22Rv1 (cell line): ENCODE data around the gene ITPR1.

Experiments used
- H3K27ac ChIP-seq: fragments of 450-650 bp; 2 replicates; pipeline ENCODE4 v1.5.1; 2017
- ZFX ChIP-seq: fragments of 450-650 bp; IDR thresholded peaks from 2 replicates; pipeline ENCODE4 v1.6.1; 2017; ENCODE audit warnings: antibody characterized with exemption, borderline replicate concordance
- TF ChIP-seq, protein P1 (sequence below): fragments of 450-650 bp; IDR thresholded peaks from 2 replicates; pipeline ENCODE4 v1.5.1; 2017; ENCODE audit warnings: mild to moderate bottlenecking

The ITPR1 gene

DNA sequence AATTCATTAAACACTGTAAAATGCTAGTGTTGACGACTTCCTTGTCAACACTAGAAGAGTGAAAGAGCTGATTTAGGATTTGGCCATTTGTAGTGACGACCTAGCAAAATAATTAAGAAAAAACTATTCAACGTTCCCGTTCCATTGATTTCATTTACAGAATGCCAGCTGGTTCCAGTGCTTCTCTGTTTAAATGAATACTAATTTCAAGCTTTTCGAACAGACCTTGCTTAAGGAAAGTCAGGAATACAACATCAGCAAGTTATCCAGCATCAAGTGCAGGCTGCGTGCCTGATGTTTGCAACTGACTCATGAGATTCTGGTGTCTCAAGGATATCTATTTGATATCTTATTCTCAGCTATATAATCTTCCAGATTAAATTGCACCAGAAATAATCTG lies 387.7 kb downstream of the ITPR1 start:
- TF ChIP-seq, protein P1, sequence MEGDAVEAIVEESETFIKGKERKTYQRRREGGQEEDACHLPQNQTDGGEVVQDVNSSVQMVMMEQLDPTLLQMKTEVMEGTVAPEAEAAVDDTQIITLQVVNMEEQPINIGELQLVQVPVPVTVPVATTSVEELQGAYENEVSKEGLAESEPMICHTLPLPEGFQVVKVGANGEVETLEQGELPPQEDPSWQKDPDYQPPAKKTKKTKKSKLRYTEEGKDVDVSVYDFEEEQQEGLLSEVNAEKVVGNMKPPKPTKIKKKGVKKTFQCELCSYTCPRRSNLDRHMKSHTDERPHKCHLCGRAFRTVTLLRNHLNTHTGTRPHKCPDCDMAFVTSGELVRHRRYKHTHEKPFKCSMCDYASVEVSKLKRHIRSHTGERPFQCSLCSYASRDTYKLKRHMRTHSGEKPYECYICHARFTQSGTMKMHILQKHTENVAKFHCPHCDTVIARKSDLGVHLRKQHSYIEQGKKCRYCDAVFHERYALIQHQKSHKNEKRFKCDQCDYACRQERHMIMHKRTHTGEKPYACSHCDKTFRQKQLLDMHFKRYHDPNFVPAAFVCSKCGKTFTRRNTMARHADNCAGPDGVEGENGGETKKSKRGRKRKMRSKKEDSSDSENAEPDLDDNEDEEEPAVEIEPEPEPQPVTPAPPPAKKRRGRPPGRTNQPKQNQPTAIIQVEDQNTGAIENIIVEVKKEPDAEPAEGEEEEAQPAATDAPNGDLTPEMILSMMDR: no peak
- TF ChIP-seq ZFX: no peak
- no peak overlapping the region for H3K27ac ChIP-seq

DNA sequence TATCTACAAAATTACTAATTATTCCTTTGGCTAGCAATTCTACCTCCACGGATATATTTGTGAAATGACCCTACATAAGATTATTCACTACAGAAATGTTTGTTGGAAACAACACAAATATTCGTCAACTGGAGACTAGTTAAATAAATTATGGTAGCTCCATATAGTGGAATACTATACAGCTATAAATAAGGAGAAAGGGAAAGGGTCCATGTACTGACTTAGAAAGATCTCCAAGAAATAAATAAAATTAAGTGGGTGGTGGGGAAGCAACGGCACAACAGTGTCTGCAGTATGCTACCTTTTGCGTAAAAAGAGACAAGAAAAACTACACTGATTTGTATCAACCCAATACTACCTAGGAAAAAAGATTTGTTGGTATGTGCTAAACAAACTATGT lies 389.4 kb downstream of the ITPR1 start:
- no peak overlapping the region for H3K27ac ChIP-seq
- TF ChIP-seq, protein P1: no peak
- TF ChIP-seq ZFX: no peak

DNA sequence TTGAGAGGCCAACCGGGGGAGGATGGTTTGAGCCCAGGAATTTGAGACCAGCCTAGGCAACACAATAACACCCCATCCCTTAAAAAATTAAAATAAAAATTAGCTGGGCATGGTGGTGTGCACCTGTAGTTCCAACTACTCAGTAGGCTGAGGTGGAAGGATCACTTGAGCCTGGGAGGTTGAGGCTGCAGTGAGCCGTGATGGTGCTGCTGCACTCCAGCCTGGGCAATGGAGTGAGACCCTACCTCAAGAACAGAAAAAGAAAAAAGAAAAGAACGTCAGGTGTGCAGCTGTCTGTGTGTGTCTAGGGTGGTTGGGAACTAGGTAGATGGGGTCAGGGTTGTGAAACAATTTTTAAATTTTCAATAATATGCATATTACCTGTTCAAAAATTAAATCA lies 389.9 kb downstream of the ITPR1 start:
- TF ChIP-seq, protein P1: no peak
- TF ChIP-seq ZFX: no peak
- H3K27ac ChIP-seq: no peak overlapping the region

DNA sequence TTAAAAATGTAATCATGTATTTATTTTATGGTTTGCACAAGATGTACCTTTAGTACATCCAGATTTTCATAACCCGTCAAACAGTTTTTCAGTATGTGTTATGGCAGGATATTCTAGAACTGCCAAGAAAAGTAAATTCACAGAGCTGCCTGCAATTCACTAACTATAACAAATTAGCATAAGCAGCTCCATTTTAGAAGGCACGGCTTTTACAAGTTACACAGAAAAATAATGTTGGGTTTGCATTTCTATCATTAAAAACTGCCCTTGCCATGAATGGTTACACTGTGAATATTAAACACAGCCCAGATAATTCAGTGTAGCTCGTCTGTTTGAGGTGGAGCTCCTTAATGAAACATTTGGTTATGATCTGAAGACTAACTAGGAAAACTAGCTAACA lies 391.7 kb downstream of the ITPR1 start:
- H3K27ac ChIP-seq: no peak overlapping the region
- TF ChIP-seq, protein P1: no peak

DNA sequence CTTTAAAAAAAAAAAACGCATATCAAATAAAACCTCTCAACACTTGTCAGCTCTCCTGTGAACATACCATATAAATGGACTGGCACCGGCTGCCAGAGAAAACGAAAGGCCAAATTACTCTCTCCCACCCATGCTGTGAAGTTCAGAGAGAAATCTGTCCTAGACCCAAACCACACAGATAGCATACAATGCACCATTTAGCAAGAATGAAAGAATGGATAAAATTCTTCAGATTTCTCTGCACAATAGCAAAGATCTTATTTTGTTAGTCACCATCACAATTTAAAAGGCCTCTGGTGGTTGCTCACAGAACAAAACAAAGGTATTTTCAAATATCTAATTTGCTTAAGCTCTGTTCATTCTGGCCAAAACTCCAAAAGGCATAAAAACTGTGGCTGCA lies 392.2 kb downstream of the ITPR1 start:
- TF ChIP-seq, protein P1: no peak
- TF ChIP-seq ZFX: no peak
- no peak overlapping the region for H3K27ac ChIP-seq

DNA sequence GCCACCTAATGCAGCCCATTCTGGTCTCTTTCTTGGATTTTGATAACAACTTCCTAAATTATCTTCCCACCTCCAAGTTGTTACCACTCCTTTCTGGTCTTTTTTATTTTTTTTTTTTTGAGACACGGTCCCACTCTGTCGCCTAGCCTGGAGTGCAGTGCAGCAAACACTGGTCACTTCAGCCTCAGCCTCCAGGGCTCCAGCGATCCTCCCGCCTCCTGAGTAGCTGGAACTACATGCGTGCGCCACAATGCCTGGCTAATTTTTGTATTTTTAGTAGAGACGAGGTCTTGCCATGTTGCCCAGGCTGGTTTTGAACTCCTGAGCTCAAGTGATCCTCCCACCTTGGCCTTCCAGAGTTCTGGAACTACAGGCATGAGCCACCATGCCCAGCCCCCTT lies 393.3 kb downstream of the ITPR1 start:
- H3K27ac ChIP-seq: no peak overlapping the region
- no peak for TF ChIP-seq ZFX
- TF ChIP-seq, protein P1: no peak

DNA sequence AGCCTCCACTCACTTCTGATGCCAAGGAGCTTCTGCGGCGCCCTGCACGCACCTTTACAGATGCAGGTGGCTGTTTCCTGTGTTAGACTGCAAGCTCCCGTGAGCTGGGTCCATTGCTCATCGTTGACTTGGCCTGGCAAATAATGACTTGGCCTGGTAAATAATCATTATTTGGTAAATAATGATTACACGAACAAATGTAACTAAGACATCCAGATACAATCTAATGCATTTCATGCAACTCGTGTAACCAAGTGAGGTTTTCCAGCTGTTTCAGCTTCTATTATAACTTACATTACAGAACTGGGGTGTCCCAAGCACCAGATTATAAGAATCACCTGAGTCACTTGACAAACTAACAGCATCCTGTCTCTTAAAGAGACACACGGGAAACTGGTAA lies 394.0 kb downstream of the ITPR1 start:
- TF ChIP-seq, protein P1: no peak
- no peak for TF ChIP-seq ZFX
- H3K27ac ChIP-seq: no peak overlapping the region
